K562 (cell line): ENCODE measurements around the gene RNF44. TPM values are rescaled to one million over a fixed set of nuclear protein-coding genes. Genes with fewer than 3 reads are reported as not detected.

ENCODE experiments used
- BRD4 ChIP-seq: fragments of 200-600 bp; sonication (generic); IDR thresholded peaks from 2 replicates; pipeline ENCODE4 v1.6.1; 2017; ENCODE audit warnings: inconsistent platforms
- CC2D1A ChIP-seq: fragments of 450-650 bp; IDR thresholded peaks from 2 replicates; pipeline ENCODE4 v1.6.1; 2017; ENCODE audit warnings: mild to moderate bottlenecking
- FOXK1 ChIP-seq: sonication (generic); formaldehyde crosslinking; IDR thresholded peaks from 2 replicates; pipeline ENCODE4 v1.8.0; 2022; ENCODE audit warnings: missing genetic modification reagents, mild to moderate bottlenecking, borderline replicate concordance
- HCFC1 ChIP-seq: IDR thresholded peaks from 2 replicates; pipeline ENCODE4 v1.6.1; 2012; ENCODE audit warnings: low read depth, low read length, improper control_type of control experiment
- KHSRP ChIP-seq: fragments of 450-650 bp; IDR thresholded peaks from 2 replicates; pipeline ENCODE4 v1.6.1; 2017
- KLF16 ChIP-seq: IDR thresholded peaks from 2 replicates; pipeline ENCODE4 v1.6.1; 2016; ENCODE audit warnings: antibody characterized with exemption
- L3MBTL2 ChIP-seq: fragments of 450-650 bp; IDR thresholded peaks from 2 replicates; pipeline ENCODE4 v1.6.1; 2016; ENCODE audit warnings: mild to moderate bottlenecking, moderate library complexity
- MAX ChIP-seq: sonication (generic); formaldehyde crosslinking; IDR thresholded peaks from 2 replicates; pipeline ENCODE4 v1.9.0; 2022; ENCODE audit warnings: mild to moderate bottlenecking, missing genetic modification reagents
- MLLT1 ChIP-seq, 2 experiments: fragments of 450-650 bp; IDR thresholded peaks; 2 replicates each; pipeline ENCODE4 v1.6.1; 2016
- PRDM10 ChIP-seq: fragments of 450-650 bp; IDR thresholded peaks from 2 replicates; pipeline ENCODE4 v1.6.1; 2018; ENCODE audit not compliant: partially characterized antibody
- RBM17 ChIP-seq: fragments of 200-400 bp; formaldehyde crosslinking; IDR thresholded peaks from 2 replicates; pipeline ENCODE4 v1.6.1; 2017; ENCODE audit warnings: low read depth, mild to moderate bottlenecking, low read length, borderline replicate concordance
- SREBF2 ChIP-seq: sonication (generic); formaldehyde crosslinking; IDR thresholded peaks from 2 replicates; pipeline ENCODE4 v1.4.0; 2020; ENCODE audit warnings: mild to moderate bottlenecking, missing genetic modification reagents
- TBP ChIP-seq: optimal IDR thresholded peaks from 2 replicates; pipeline ENCODE3; 2011; ENCODE audit warnings: low read depth, low read length, improper control_type of control experiment
- TEAD2 ChIP-seq: fragments of 450-650 bp; IDR thresholded peaks from 2 replicates; pipeline ENCODE4 v1.6.1; 2016; ENCODE audit warnings: missing genetic modification characterization, control low read depth, missing compliant biosample characterization
- ZBED1 ChIP-seq: IDR thresholded peaks from 2 replicates; pipeline ENCODE4 v1.6.1; 2014
- ZBTB43 ChIP-seq: sonication (generic); formaldehyde crosslinking; IDR thresholded peaks from 2 replicates; pipeline ENCODE4 v1.8.0; 2023; ENCODE audit warnings: mild to moderate bottlenecking, missing genetic modification reagents
- ZNF23 ChIP-seq: fragments of 250-450 bp; sonication (Bioruptor Pico); IDR thresholded peaks from 2 replicates; pipeline ENCODE4 v1.4.0; 2020; ENCODE audit warnings: mild to moderate bottlenecking
- ZNF3 ChIP-seq: fragments of 250-450 bp; sonication (Bioruptor Pico); IDR thresholded peaks from 2 replicates; pipeline ENCODE4 v1.5.0; 2021; ENCODE audit warnings: mild to moderate bottlenecking, moderate library complexity
- ZNF644 ChIP-seq: fragments of 200-800 bp; sonication (Bioruptor generic); IDR thresholded peaks from 2 replicates; pipeline ENCODE4 v1.6.1; 2016; ENCODE audit warnings: low read depth, missing genetic modification characterization, missing compliant biosample characterization
- ZNF766 ChIP-seq: fragments of 200-800 bp; sonication (Bioruptor generic); conservative IDR thresholded peaks from 2 replicates; pipeline ENCODE4 v1.6.1; 2016; ENCODE audit warnings: missing genetic modification characterization, missing compliant biosample characterization
- polyA plus RNA-seq, 8 experiments: library from polyadenylated mRNA; depleted of rRNA in 4 of 8; stranded (reverse) in 5 of 8; unstranded in 3 of 8; fragments of >200 nt; fragmentation: Nextera tagmentation in 2 of 8; fragmentation: Illumina TruSeq in 1 of 8; extraction: Ambion mirVana in 2 of 8; extraction: Trizol in 1 of 8; gene quantifications; 2 replicates each; pipeline versions ENCODE4 v1.2.1 to v1.2.3, GENCODE V29; 2011 to 2014; ENCODE audit warnings: inconsistent platforms in 1 of 8, missing spikeins in 1 of 8
- total RNA-seq, 7 experiments: library from RNA; depleted of rRNA in 6 of 7; stranded (reverse); fragments of >200 nt in 6 of 7; fragmentation: Illumina TruSeq in 2 of 7; extraction: Trizol in 2 of 7; gene quantifications; 2 replicates each; pipeline versions ENCODE4 v1.2.1 to v1.2.3, GENCODE V29; 2011 to 2021; ENCODE audit warnings: low replicate concordance in 1 of 7

The RNF44 gene
- total and polyA plus RNA-seq, 9 of the 15 experiments (the other 6 are each of a cell fraction or from before 2014, with no cell fraction given) = 1.6 to 82.6 (median 7.4) TPM

- TF ChIP-seq ZBTB43 (no peak), FOXK1 (CRISPR knock-in tag) (no peak), L3MBTL2 (peak; percentile 93), SREBF2 (CRISPR knock-in tag) (no peak), TEAD2 (tag) (no peak), CC2D1A (no peak), BRD4 (no peak), HCFC1 (0 out of 2 replicates have a peak, but pooled peaks have one; percentile 9), PRDM10 (no peak), ZBED1 (no peak), KLF16 (no peak; the same call in 1 of the 2 replicates), TBP (no peak), ZNF3 (CRISPR knock-in tag) (no peak), MAX (CRISPR knock-in tag) (no peak), KHSRP (no peak), ZNF644 (tag) (peak; percentile 67), MLLT1 (IDR thresholded peaks at IDR 0.05) (no peak), ZNF23 (CRISPR knock-in tag) (no peak), ZNF766 (CRISPR knock-in tag) (peak; percentile 90), RBM17 (no peak)
These were observed 3.3 kb upstream of the RNF44 start (continued) for GRCh38 chr5:176540476-176540899.
